ENCODE results near the gene IFT57.

DNA sequence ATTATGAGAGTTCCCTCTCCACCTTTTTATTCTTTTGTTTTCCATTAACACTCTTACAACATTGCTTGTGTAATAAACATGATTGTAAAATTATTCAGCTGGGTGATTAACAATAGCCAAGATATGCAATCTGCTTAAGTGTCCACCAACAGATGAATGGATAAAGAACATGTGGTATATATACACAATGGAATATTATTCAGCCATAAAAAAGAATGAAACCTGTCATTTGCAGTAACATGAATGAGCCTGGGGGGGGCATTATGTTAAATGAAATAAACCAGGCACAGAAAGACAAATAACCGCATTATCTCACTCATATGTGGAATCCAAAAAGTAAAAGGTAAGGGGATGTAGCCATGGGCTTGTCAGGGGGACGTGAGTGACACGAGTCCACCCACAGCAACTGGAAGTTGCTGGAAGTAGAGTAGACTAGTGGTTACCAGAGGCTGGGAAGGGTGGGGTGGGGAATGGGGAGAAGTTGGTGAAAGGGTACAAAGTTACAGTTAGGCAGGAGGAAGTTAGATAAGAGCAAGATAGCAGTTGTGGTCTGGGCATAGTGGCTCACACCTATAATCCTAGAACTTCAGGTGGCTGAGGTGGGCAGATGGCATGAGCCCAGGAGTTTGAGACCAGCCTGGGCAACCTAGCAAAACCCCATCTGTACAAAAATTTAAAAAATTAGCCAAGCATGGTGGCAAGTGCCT is 102.7 kb downstream of the IFT57 start:
- no peak for TF ChIP-seq POLR2A (IDR thresholded peaks at IDR 0.05)
- no peak for TF ChIP-seq POLR2AphosphoS5 (IDR thresholded peaks at IDR 0.05)
- TF ChIP-seq, protein P1, sequence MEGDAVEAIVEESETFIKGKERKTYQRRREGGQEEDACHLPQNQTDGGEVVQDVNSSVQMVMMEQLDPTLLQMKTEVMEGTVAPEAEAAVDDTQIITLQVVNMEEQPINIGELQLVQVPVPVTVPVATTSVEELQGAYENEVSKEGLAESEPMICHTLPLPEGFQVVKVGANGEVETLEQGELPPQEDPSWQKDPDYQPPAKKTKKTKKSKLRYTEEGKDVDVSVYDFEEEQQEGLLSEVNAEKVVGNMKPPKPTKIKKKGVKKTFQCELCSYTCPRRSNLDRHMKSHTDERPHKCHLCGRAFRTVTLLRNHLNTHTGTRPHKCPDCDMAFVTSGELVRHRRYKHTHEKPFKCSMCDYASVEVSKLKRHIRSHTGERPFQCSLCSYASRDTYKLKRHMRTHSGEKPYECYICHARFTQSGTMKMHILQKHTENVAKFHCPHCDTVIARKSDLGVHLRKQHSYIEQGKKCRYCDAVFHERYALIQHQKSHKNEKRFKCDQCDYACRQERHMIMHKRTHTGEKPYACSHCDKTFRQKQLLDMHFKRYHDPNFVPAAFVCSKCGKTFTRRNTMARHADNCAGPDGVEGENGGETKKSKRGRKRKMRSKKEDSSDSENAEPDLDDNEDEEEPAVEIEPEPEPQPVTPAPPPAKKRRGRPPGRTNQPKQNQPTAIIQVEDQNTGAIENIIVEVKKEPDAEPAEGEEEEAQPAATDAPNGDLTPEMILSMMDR (IDR thresholded peaks at IDR 0.05 in 8 of 11, conservative IDR thresholded peaks at IDR 0.05 in 3 of 11) = no peak

Data from spleen (tissue), 7 donors.